Liver (tissue), 3 donors: ENCODE measurements around the gene PPP3CA.

Experiments
- ATF3 ChIP-seq: IDR thresholded peaks from 2 replicates; pipeline ENCODE4 v1.6.1; 2016; ENCODE audit warnings: antibody characterized with exemption
- CTCF ChIP-seq: fragments of 150-350 bp; IDR thresholded peaks from 2 replicates; pipeline ENCODE4 v1.5.1; 2017; ENCODE audit warnings: improper control_type of control experiment, low read depth, low read length; ENCODE audit not compliant: missing input control
- EGR1 ChIP-seq, 2 donors: IDR thresholded peaks; 2 replicates each; pipeline ENCODE4 v1.6.1; 2016 to 2018; ENCODE audit warnings: antibody characterized with exemption in 2 of 2, low read depth in 2 of 2
- FOXA1 ChIP-seq: IDR thresholded peaks from 2 replicates; pipeline ENCODE4 v1.6.1; 2016; ENCODE audit warnings: antibody characterized with exemption
- FOXA2 ChIP-seq: IDR thresholded peaks from 2 replicates; pipeline ENCODE4 v1.6.1; 2016; ENCODE audit warnings: antibody characterized with exemption
- GABPA ChIP-seq, 2 donors: IDR thresholded peaks in 1 of 2; conservative IDR thresholded peaks in 1 of 2; 2 replicates each; pipeline ENCODE4 v1.6.1; 2016; ENCODE audit warnings: antibody characterized with exemption in 2 of 2, mild to moderate bottlenecking in 1 of 2, moderate library complexity in 1 of 2
- JUND ChIP-seq, 2 donors: IDR thresholded peaks; 2 replicates each; pipeline ENCODE4 v1.6.1; 2016; ENCODE audit warnings: antibody characterized with exemption in 2 of 2
- MAX ChIP-seq: IDR thresholded peaks from 2 replicates; pipeline ENCODE4 v1.6.1; 2016; ENCODE audit warnings: antibody characterized with exemption
- REST ChIP-seq: IDR thresholded peaks from 2 replicates; pipeline ENCODE4 v1.6.1; 2016; ENCODE audit warnings: antibody characterized with exemption, mild to moderate bottlenecking
- SP1 ChIP-seq: IDR thresholded peaks from 2 replicates; pipeline ENCODE4 v1.6.1; 2018; ENCODE audit warnings: antibody characterized with exemption, mild to moderate bottlenecking
- TAF1 ChIP-seq: conservative IDR thresholded peaks from 2 replicates; pipeline ENCODE4 v1.6.1; 2016; ENCODE audit warnings: antibody characterized with exemption, mild to moderate bottlenecking
- YY1 ChIP-seq: IDR thresholded peaks from 2 replicates; pipeline ENCODE4 v1.6.1; 2016; ENCODE audit warnings: antibody characterized with exemption, mild to moderate bottlenecking
- ZBTB33 ChIP-seq: IDR thresholded peaks from 2 replicates; pipeline ENCODE4 v1.6.1; 2016; ENCODE audit warnings: antibody characterized with exemption
- donor health status: healthy.
- donor health status: healthy.

GRCh38 chr4:101271516-101271915 is 75.8 kb downstream of the PPP3CA start:
- TF ChIP-seq TAF1 = no peak
- no peak for TF ChIP-seq ATF3
- peak; percentile 98 for TF ChIP-seq REST
- no peak for TF ChIP-seq CTCF
- TF ChIP-seq ZBTB33 = no peak
- no peak for TF ChIP-seq GABPA (IDR thresholded peaks at IDR 0.05 in 1 of 2, conservative IDR thresholded peaks at IDR 0.05 in 1 of 2)
- no peak for TF ChIP-seq MAX
- TF ChIP-seq JUND (IDR thresholded peaks at IDR 0.05) = no peak
- TF ChIP-seq YY1 = no peak
- TF ChIP-seq SP1 = no peak
- TF ChIP-seq EGR1 (IDR thresholded peaks at IDR 0.05; ENCODE audit: low read depth in 2 of 2) = no peak
- no peak for TF ChIP-seq FOXA2
- TF ChIP-seq FOXA1 = no peak
